HCT116 (cell line): ENCODE data around the gene CBX5. TPM values are rescaled to one million over a fixed set of nuclear protein-coding genes. Genes with fewer than 3 reads are reported as not detected.

Experiments used
- ATAC-seq: fragments of 200-7000 bp; cut with Tn5 transposase; 2 replicates; pipeline ENCODE4 v1.9.1; 2020; ENCODE audit warnings: mild to moderate bottlenecking, moderate library complexity
- BruUV-seq: library from RNA; stranded (reverse); fragments of 400-500 nt; replicated peaks from 2 replicates; lab custom pipeline; 2021; lab: Mats Ljungman, UMichigan
- CTCF ChIA-PET: fragments of 300-600 bp; sonication (Branson Sonifier 250); formaldehyde crosslinking; loops from one replicate; lab custom pipeline; 2021; ENCODE audit warnings: antibody characterized with exemption; lab: Charles Lee
- POLR2A ChIA-PET: fragments of 300-600, 350-600 bp; sonication (Branson Sonifier 250); formaldehyde crosslinking; loops from one replicate; lab custom pipeline; 2021; ENCODE audit warnings: antibody characterized with exemption; lab: Charles Lee
- RAD21 ChIA-PET, 2 experiments: fragments of 300-600 bp; sonication (Branson Sonifier 250); formaldehyde crosslinking; loops; one replicate each; lab custom pipeline; 2023; ENCODE audit warnings: low total read pairs in 2 of 2; ENCODE audit not compliant: uncharacterized antibody in 2 of 2, unreplicated experiment in 2 of 2, low non-redundant PET in 1 of 2; lab: Charles Lee
- DNase-seq: peaks from one replicate; pipeline ENCODE4 v3.0.0-alpha.2; 2010; ENCODE audit warnings: low read depth, low spot score
- H2AFZ ChIP-seq: fragments of 200-600 bp; shearing (Covaris generic), sonication (generic); 2 replicates; pipeline ENCODE4 v1.6.1; 2017; ENCODE audit warnings: low read depth, mixed run types, mixed read lengths, antibody characterized with exemption, low read length; ENCODE audit not compliant: poor library complexity, severe bottlenecking
- H3K27ac ChIP-seq: 2 replicates; pipeline ENCODE4 v1.5.1; 2012; ENCODE audit warnings: low read depth, low read length
- H3K27me3 ChIP-seq: fragments of 200-600 bp; sonication (generic); 2 replicates; pipeline ENCODE4 v1.6.1; 2016; ENCODE audit warnings: mixed run types, low read length, mixed read lengths; ENCODE audit not compliant: insufficient read depth
- H3K36me3 ChIP-seq, 2 experiments: fragments of 200-500 bp in 1 of 2; fragments of 200-600 bp in 1 of 2; sonication (Bioruptor generic) in 1 of 2; sonication (generic) in 1 of 2; 2 replicates each; pipeline versions ENCODE4 v1.5.1 to v1.6.1; 2014 to 2016; ENCODE audit warnings: low read length in 2 of 2, inconsistent platforms in 1 of 2, mixed read lengths in 1 of 2, mixed run types in 1 of 2; ENCODE audit not compliant: insufficient read depth in 2 of 2, control insufficient read depth in 1 of 2
- H3K4me1 ChIP-seq, 2 experiments: fragments of 200-600 bp in 1 of 2; sonication (generic) in 1 of 2; 2 replicates each; pipeline versions ENCODE4 v1.5.1 to v1.6.1; 2012 to 2017; ENCODE audit warnings: low read length in 2 of 2, inconsistent platforms in 1 of 2, mild to moderate bottlenecking in 1 of 2, mixed read lengths in 1 of 2, mixed run types in 1 of 2, moderate library complexity in 1 of 2; ENCODE audit not compliant: insufficient read depth in 2 of 2, control insufficient read depth in 1 of 2
- H3K4me2 ChIP-seq: fragments of 200-600 bp; sonication (generic); 2 replicates; pipeline ENCODE4 v1.6.1; 2017; ENCODE audit warnings: mixed run types, low read length, mixed read lengths
- H3K4me3 ChIP-seq, 2 experiments: fragments of 200-600 bp in 1 of 2; sonication (generic) in 1 of 2; replicated peaks in 1 of 2; 2 replicates each; pipeline ENCODE4 v1.5.1; 2011 to 2016; ENCODE audit warnings: low read length in 2 of 2, control low read depth in 1 of 2, low read depth in 1 of 2, mild to moderate bottlenecking in 1 of 2, mixed read lengths in 1 of 2, mixed run types in 1 of 2
- H3K79me2 ChIP-seq: fragments of 200-600 bp; sonication (generic); 2 replicates; pipeline ENCODE4 v1.6.1; 2017; ENCODE audit warnings: mild to moderate bottlenecking, mixed run types, low read length, moderate library complexity, mixed read lengths; ENCODE audit not compliant: insufficient read depth
- H3K9ac ChIP-seq: fragments of 200-600 bp; sonication (generic); 2 replicates; pipeline ENCODE4 v1.6.1; 2016; ENCODE audit warnings: low read length, mixed read lengths
- H3K9me2 ChIP-seq: fragments of 200-600 bp; sonication (generic), shearing (Covaris generic); 2 replicates; pipeline ENCODE4 v1.6.1; 2017; ENCODE audit warnings: mixed run types, mild to moderate bottlenecking, moderate library complexity; ENCODE audit not compliant: insufficient read depth
- H3K9me3 ChIP-seq, 2 experiments: fragments of 200-500 bp in 1 of 2; fragments of 200-600 bp in 1 of 2; sonication (Bioruptor generic) in 1 of 2; sonication (generic) in 1 of 2; 2 replicates each; pipeline ENCODE4 v1.6.1; 2014 to 2017; ENCODE audit warnings: low read length in 2 of 2, mixed read lengths in 2 of 2, inconsistent platforms in 1 of 2, low read depth in 1 of 2, mild to moderate bottlenecking in 1 of 2, mixed run types in 1 of 2, moderate library complexity in 1 of 2; ENCODE audit not compliant: control insufficient read depth in 1 of 2, insufficient read depth in 1 of 2
- H4K20me1 ChIP-seq: fragments of 200-600 bp; sonication (generic), shearing (Covaris generic); 2 replicates; pipeline ENCODE4 v1.6.1; 2017; ENCODE audit warnings: mixed run types, mild to moderate bottlenecking, moderate library complexity; ENCODE audit not compliant: insufficient read depth
- EGR1 ChIP-seq: IDR thresholded peaks from 2 replicates; pipeline ENCODE4 v1.6.1; 2012; ENCODE audit warnings: low read depth
- ELF1 ChIP-seq: IDR thresholded peaks from 2 replicates; pipeline ENCODE4 v1.6.1; 2012; ENCODE audit warnings: low read depth, borderline replicate concordance
- FOSL1 ChIP-seq: IDR thresholded peaks from 2 replicates; pipeline ENCODE4 v1.6.1; 2012; ENCODE audit warnings: low read depth
- JUND ChIP-seq: IDR thresholded peaks from 2 replicates; pipeline ENCODE4 v1.6.1; 2012
- POLR2A ChIP-seq: IDR thresholded peaks from 2 replicates; pipeline ENCODE4 v1.7.0; 2011; ENCODE audit warnings: borderline replicate concordance; ENCODE audit not compliant: insufficient read depth, insufficient read length; ENCODE audit errors: extremely low read depth
- SP1 ChIP-seq: IDR thresholded peaks from 2 replicates; pipeline ENCODE4 v1.6.1; 2012; ENCODE audit warnings: low read depth
- SRF ChIP-seq: IDR thresholded peaks from 2 replicates; pipeline ENCODE4 v1.6.1; 2012; ENCODE audit warnings: low read depth
- TCF7L2 ChIP-seq: IDR thresholded peaks from 2 replicates; pipeline ENCODE4 v1.7.0; 2011; ENCODE audit warnings: borderline replicate concordance, inconsistent platforms; ENCODE audit not compliant: insufficient read depth, insufficient read length; ENCODE audit errors: extremely low read depth
- YY1 ChIP-seq: IDR thresholded peaks from 2 replicates; pipeline ENCODE4 v1.6.1; 2011; ENCODE audit warnings: low read length, low read depth, moderate library complexity, mild to moderate bottlenecking; ENCODE audit not compliant: insufficient replicate concordance; ENCODE audit errors: extremely low read depth
- ZFX ChIP-seq: fragments of 450-650 bp; IDR thresholded peaks from 2 replicates; pipeline ENCODE4 v1.6.1; 2017
- ZNF274 ChIP-seq: fragments of 200-500 bp; sonication (Bioruptor generic); IDR thresholded peaks from 2 replicates; pipeline ENCODE4 v1.6.1; 2014; ENCODE audit warnings: mild to moderate bottlenecking, low read depth, low read length, inconsistent platforms
- intact Hi-C: fragments of 100-400 bp; cut with micrococcal nuclease; formaldehyde crosslinking; loops from 2 replicates; pipeline ENCODE4 v1.10.0; 2022
- total RNA-seq: library from RNA; stranded (reverse); gene quantifications from one replicate; pipeline ENCODE4 v1.2.1, GENCODE V29; 2021; ENCODE audit not compliant: unreplicated experiment
- TF ChIP-seq, protein P1 (sequence below): IDR thresholded peaks from 2 replicates; pipeline ENCODE4 v1.6.1; 2011; ENCODE audit warnings: mild to moderate bottlenecking, low read length, moderate library complexity; ENCODE audit not compliant: insufficient replicate concordance; ENCODE audit errors: extremely low read depth

Gene CBX5
- total RNA-seq, 1 experiment from 2014 or later: 72.3 TPM

GRCh38 chr12:54265364-54265812 lies 14.5 kb downstream of the CBX5 start:
- H3K79me2 ChIP-seq: peaks cover 4% of the 10 kb centered on the region; the same call in 1 of the 2 replicates
- H3K9me3 ChIP-seq: no peaks in the 10 kb centered on the region
- no peaks in the 10 kb centered on the region for H3K27me3 ChIP-seq
- no TSS peak for BruUV-seq
- TF ChIP-seq POLR2A (no peak), SRF (no peak), FOSL1 (no peak), ZFX (no peak), EGR1 (no peak), ZNF274 (no peak), SP1 (no peak), JUND (no peak), YY1 (no peak), TCF7L2 (no peak), ELF1 (no peak)
- TF ChIP-seq, protein P1, sequence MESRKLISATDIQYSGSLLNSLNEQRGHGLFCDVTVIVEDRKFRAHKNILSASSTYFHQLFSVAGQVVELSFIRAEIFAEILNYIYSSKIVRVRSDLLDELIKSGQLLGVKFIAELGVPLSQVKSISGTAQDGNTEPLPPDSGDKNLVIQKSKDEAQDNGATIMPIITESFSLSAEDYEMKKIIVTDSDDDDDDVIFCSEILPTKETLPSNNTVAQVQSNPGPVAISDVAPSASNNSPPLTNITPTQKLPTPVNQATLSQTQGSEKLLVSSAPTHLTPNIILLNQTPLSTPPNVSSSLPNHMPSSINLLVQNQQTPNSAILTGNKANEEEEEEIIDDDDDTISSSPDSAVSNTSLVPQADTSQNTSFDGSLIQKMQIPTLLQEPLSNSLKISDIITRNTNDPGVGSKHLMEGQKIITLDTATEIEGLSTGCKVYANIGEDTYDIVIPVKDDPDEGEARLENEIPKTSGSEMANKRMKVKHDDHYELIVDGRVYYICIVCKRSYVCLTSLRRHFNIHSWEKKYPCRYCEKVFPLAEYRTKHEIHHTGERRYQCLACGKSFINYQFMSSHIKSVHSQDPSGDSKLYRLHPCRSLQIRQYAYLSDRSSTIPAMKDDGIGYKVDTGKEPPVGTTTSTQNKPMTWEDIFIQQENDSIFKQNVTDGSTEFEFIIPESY: no peak
- ChIA-PET RAD21 (no interaction called here), CTCF (interaction anchor here (1.9 kb wide), 1 partner anchor 14 kb away, joined by 9 read pairs; no protein-coding TSS in a partner anchor), POLR2A (interaction anchor here (1.1 to 1.4 kb wide), 2 partner anchors 14 to 21 kb away, joined by 3 to 6 read pairs; partner anchors contain the start of genes CBX5 and HNRNPA1)
- H3K4me2 ChIP-seq: no peak overlapping the region
- H3K9me2 ChIP-seq: no peaks in the 10 kb centered on the region
- DNase-seq (no peak), ATAC-seq (no peak)
- no peak overlapping the region for H3K9ac ChIP-seq
- intact Hi-C loops: no loop called here
- no peak overlapping the region for H3K4me3 ChIP-seq
- H4K20me1 ChIP-seq: no peaks in the 10 kb centered on the region
- H3K4me1 ChIP-seq: peaks cover 28% of the 10 kb centered on the region in 2 experiments
- no peaks in the 10 kb centered on the region for H3K36me3 ChIP-seq
- no peak overlapping the region for H2AFZ ChIP-seq
- no peak overlapping the region for H3K27ac ChIP-seq
